D341Med (cell line): ENCODE measurements around the gene IYD.

ENCODE experiments used
- DNase-seq: peaks from one replicate; pipeline ENCODE4 v3.0.0; 2012; ENCODE audit warnings: low spot score

Gene IYD

GRCh38 chr6:150395388-150396009 lies 26.7 kb downstream of the IYD start:
- DNase-seq, result peak; percentile 70

- DNase-seq, result no peak
These were observed 34.8 kb downstream of the IYD start for GRCh38 chr6:150403458-150404246.

- no peak for DNase-seq
These were observed 38.1 kb downstream of the IYD start for GRCh38 chr6:150406948-150407347.

- no peak for DNase-seq
These were observed 40.0 kb downstream of the IYD start for GRCh38 chr6:150408842-150409241.

- DNase-seq, result no peak
These were observed 40.8 kb downstream of the IYD start for GRCh38 chr6:150409576-150410066.

- DNase-seq, result no peak
These were observed 41.6 kb downstream of the IYD start for GRCh38 chr6:150410399-150410798.

GRCh38 chr6:150410906-150411305 lies 42.1 kb downstream of the IYD start:
- no peak for DNase-seq

- DNase-seq, result no peak
These were observed 43.4 kb downstream of the IYD start for GRCh38 chr6:150412221-150412620.

GRCh38 chr6:150413198-150413597 lies 44.4 kb downstream of the IYD start:
- DNase-seq, result no peak

- no peak for DNase-seq
These were observed 45.0 kb downstream of the IYD start for GRCh38 chr6:150413781-150414281.

GRCh38 chr6:150416128-150416527 lies 47.3 kb downstream of the IYD start:
- DNase-seq, result no peak

GRCh38 chr6:150417250-150417649 lies 48.4 kb downstream of the IYD start:
- no peak for DNase-seq

- peak; percentile 54 for DNase-seq
These were observed 49.4 kb downstream of the IYD start for GRCh38 chr6:150417899-150418826.

GRCh38 chr6:150418827-150419594 lies 50.2 kb downstream of the IYD start:
- peak; percentile 77 for DNase-seq

- no peak for DNase-seq
These were observed 51.6 kb downstream of the IYD start for GRCh38 chr6:150420428-150420827.

- no peak for DNase-seq
These were observed 52.1 kb downstream of the IYD start for GRCh38 chr6:150420926-150421325.

- no peak for DNase-seq
These were observed 56.7 kb downstream of the IYD start for GRCh38 chr6:150425508-150425907.

GRCh38 chr6:150426198-150426597 lies 57.4 kb downstream of the IYD start:
- no peak for DNase-seq

- no peak for DNase-seq
These were observed 58.3 kb downstream of the IYD start for GRCh38 chr6:150427037-150427602.

- no peak for DNase-seq
These were observed 59.0 kb downstream of the IYD start for GRCh38 chr6:150427843-150428242.

- DNase-seq, result no peak
These were observed 62.0 kb downstream of the IYD start for GRCh38 chr6:150430815-150431214.
